Vagina (tissue), 2 donors: Measurements from ENCODE around the gene CXCR3.

Experiments
- CTCF ChIP-seq, 3 experiments: fragments of 450-650 bp in 2 of 3; fragments of 200-600 bp in 1 of 3; sonication (generic) in 1 of 3; IDR thresholded peaks; one replicate each; pipeline ENCODE4 v1.5.1; 2017 to 2019; ENCODE audit warnings: antibody characterized with exemption in 3 of 3, mild to moderate bottlenecking in 2 of 3, moderate library complexity in 2 of 3
- POLR2AphosphoS5 ChIP-seq, 2 donors: sonication (generic); formaldehyde crosslinking; IDR thresholded peaks; one replicate each; pipeline ENCODE4 v1.9.0; 2017; ENCODE audit warnings: antibody characterized with exemption in 2 of 2, mild to moderate bottlenecking in 2 of 2, low read depth in 1 of 2; ENCODE audit not compliant: insufficient read depth in 1 of 2

- no peak for TF ChIP-seq CTCF (IDR thresholded peaks at IDR 0.05)
- no peak for TF ChIP-seq POLR2AphosphoS5 (IDR thresholded peaks at IDR 0.05; ENCODE audit: insufficient read depth in 1 of 2, low read depth in 1 of 2)
These were observed 8.3 kb upstream of the CXCR3 start for GRCh38 chrX:71626576-71626975.
